Mesendoderm (in vitro differentiated cells): ENCODE measurements around the gene SHISAL1.
A peak's percentile ranks its signal among the peaks of the same experiment; 100 is the strongest.

Experiments
- DNase-seq: peaks from one replicate; pipeline ENCODE4 v3.0.0; 2013
- H2AK5ac ChIP-seq: 2 replicates; pipeline ENCODE4 v1.6.1; 2013; ENCODE audit warnings: low read length, inconsistent platforms
- H2BK120ac ChIP-seq: 2 replicates; pipeline ENCODE4 v1.6.1; 2013; ENCODE audit warnings: low read depth, mild to moderate bottlenecking, low read length, moderate library complexity, mixed read lengths
- H2BK15ac ChIP-seq: replicated peaks from 2 replicates; pipeline ENCODE4 v1.6.1; 2013; ENCODE audit warnings: low read depth, mild to moderate bottlenecking, moderate library complexity
- H2BK5ac ChIP-seq: 2 replicates; pipeline ENCODE4 v1.6.1; 2013; ENCODE audit warnings: low read length, inconsistent platforms
- H3K18ac ChIP-seq: 2 replicates; pipeline ENCODE4 v1.6.1; 2013; ENCODE audit warnings: mild to moderate bottlenecking, low read length, mixed read lengths
- H3K23ac ChIP-seq: one replicate; pipeline ENCODE4 v1.6.1; 2013; ENCODE audit warnings: low read length
- H3K27ac ChIP-seq: 2 replicates; pipeline ENCODE4 v1.5.1; 2013; ENCODE audit warnings: low read depth, mild to moderate bottlenecking, inconsistent platforms, low read length, moderate library complexity
- H3K27me3 ChIP-seq: 2 replicates; pipeline ENCODE4 v1.6.1; 2013; ENCODE audit warnings: low read length, control low read depth, mild to moderate bottlenecking, inconsistent platforms; ENCODE audit not compliant: insufficient read depth, poor library complexity
- H3K36me3 ChIP-seq: 2 replicates; pipeline ENCODE4 v1.6.1; 2013; ENCODE audit warnings: low read length, inconsistent platforms; ENCODE audit not compliant: control insufficient read depth, insufficient read depth
- H3K4ac ChIP-seq: one replicate; pipeline ENCODE4 v1.6.1; 2013; ENCODE audit warnings: low read depth, mild to moderate bottlenecking, low read length, moderate library complexity
- H3K4me1 ChIP-seq: 2 replicates; pipeline ENCODE4 v1.6.1; 2013; ENCODE audit warnings: low read depth, low read length, inconsistent platforms; ENCODE audit not compliant: control insufficient read depth
- H3K4me2 ChIP-seq: 2 replicates; pipeline ENCODE4 v1.6.1; 2013; ENCODE audit warnings: low read length
- H3K4me3 ChIP-seq: 2 replicates; pipeline ENCODE4 v1.5.1; 2013; ENCODE audit warnings: mild to moderate bottlenecking, low read length
- H3K56ac ChIP-seq: one replicate; pipeline ENCODE4 v1.6.1; 2013; ENCODE audit warnings: low read length
- H3K79me1 ChIP-seq: 2 replicates; pipeline ENCODE4 v1.6.1; 2013; ENCODE audit warnings: low read length, inconsistent platforms
- H3K79me2 ChIP-seq: 2 replicates; pipeline ENCODE4 v1.6.1; 2013; ENCODE audit warnings: mild to moderate bottlenecking, low read length; ENCODE audit not compliant: control insufficient read depth, insufficient read depth
- H3K9ac ChIP-seq: 2 replicates; pipeline ENCODE4 v1.6.1; 2013; ENCODE audit warnings: low read length, inconsistent platforms
- H4K5ac ChIP-seq: one replicate; pipeline ENCODE4 v1.6.1; 2013; ENCODE audit warnings: low read length
- H4K8ac ChIP-seq: one replicate; pipeline ENCODE4 v1.6.1; 2013; ENCODE audit warnings: low read depth, mild to moderate bottlenecking, control low read depth, low read length, moderate library complexity
- WGBS: extraction: QIAGEN DNeasy Blood & Tissue Kit; methylation state at CpG from one replicate; pipeline ENCODE4 v1.1.7; 2013; ENCODE audit warnings: low lambda C conversion rate, missing lambda C conversion rate; ENCODE audit not compliant: insufficient coverage; ENCODE audit errors: extremely low coverage; 5-methylcytosine and 5-hydroxymethylcytosine counted together

Gene SHISAL1

DNA sequence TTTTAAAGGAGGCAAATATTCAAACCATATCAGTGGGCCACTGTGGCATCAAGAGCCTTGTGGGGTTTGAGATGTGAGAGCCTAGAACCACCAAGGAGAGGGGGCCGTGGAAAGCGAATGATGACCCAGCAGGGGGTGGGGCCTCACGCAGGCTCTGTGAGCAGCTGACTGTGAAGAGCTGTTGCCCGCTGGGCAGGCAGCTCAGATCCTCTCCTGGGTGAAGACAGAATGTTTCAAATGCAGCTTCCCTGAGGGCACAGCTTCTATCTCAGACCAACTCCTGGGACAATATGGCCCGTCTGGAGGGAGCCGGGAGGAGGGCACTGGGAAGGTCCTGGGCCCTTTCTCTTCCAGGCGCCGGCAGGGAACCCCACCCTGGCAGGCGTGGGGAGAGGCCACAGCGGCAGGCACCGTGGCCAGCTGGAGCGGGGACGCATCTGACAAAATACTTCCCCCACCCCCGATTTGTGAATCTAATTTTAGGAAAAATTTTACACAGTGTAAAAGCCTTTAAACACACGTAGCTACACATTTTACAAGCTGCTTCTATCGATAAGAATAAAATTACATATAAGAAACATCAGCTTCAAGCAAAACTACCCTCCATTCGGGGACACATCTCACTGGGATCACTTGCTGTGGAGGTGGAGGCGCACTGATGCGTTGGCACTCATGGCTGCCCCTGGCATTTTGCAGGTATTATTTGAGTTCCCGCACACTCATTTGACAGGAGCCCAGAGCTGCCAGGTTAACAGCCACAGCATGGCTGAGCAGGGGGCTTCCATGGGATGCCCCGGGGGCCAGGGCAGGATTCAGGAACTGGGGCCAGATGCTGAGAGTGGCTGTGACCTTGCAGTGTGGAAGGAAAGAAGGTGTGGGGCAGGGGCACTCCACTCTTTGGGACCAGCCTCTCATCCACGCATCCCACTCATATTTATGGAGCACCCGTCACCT lies 91.7 kb downstream of the SHISAL1 start:
- no peaks in the 10 kb centered on the region for H3K79me1 ChIP-seq
- no peaks in the 10 kb centered on the region for H3K36me3 ChIP-seq
- no peak overlapping the region for H2AK5ac ChIP-seq
- H3K27ac ChIP-seq: no peak overlapping the region
- no CpG with 5 or more reads among the region's 23 CpGs for WGBS
- H3K27me3 ChIP-seq: no peaks in the 10 kb centered on the region
- H2BK15ac ChIP-seq: no peak overlapping the region
- no peak overlapping the region for H3K4me2 ChIP-seq
- no peak overlapping the region for H3K9ac ChIP-seq
- H3K56ac ChIP-seq: no peak overlapping the region
- peak; percentile 14 for DNase-seq
- H3K4me1 ChIP-seq: no peaks in the 10 kb centered on the region
- H4K8ac ChIP-seq: no peak overlapping the region
- no peak overlapping the region for H3K4ac ChIP-seq
- no peak overlapping the region for H3K23ac ChIP-seq
- H2BK5ac ChIP-seq: no peak overlapping the region
- H3K79me2 ChIP-seq: no peaks in the 10 kb centered on the region
- H4K5ac ChIP-seq: no peak overlapping the region
- no peak overlapping the region for H2BK120ac ChIP-seq
- H3K4me3 ChIP-seq: no peak overlapping the region
- no peak overlapping the region for H3K18ac ChIP-seq

DNA sequence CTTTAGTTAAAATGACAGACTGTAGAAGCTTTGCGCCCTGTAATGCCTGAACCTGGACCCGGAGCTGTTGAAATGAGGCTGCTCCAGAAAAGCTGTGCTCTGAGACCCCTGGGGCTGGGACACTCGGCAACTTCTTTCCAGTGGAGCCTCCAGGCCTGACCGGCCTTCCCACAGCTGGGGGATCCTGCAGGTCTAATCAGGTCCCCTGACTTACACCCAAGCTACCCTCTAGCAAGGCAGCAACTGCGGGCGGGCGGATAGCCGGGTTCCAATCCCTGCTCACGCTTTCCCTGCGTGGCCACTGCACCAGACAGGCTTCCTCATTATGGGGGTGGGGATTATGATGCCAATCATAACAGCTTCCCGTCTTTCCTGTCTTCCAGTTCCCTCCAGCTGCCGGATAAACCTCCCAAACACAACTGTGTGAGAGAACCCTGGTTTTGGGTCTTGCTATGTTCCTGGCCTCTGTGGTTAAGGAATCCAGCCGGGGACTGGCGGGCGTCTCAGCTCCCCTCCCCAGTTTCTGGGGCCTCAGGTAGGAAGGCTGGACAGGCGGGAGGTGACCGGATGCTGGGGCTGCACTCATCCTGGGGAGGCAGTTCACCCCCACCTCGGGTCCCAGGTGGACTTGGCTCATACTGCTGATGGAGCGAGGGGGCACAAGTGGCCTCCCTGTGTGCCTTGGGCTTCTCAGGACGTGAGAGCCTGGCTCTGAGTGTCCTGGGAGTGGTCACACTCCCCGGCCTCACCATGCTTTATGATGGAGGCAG lies 93.5 kb downstream of the SHISAL1 start:
- Histone ChIP-seq H4K8ac (no peak overlapping the region), H3K23ac (no peak overlapping the region), H3K4me3 (no peak overlapping the region), H2AK5ac (no peak overlapping the region), H3K27ac (no peak overlapping the region), H3K36me3 (no peaks in the 10 kb centered on the region), H3K4me2 (no peak overlapping the region), H3K79me1 (no peaks in the 10 kb centered on the region), H2BK120ac (no peak overlapping the region), H3K79me2 (no peaks in the 10 kb centered on the region), H3K4ac (no peak overlapping the region), H2BK5ac (no peak overlapping the region), H3K18ac (no peak overlapping the region), H2BK15ac (no peak overlapping the region), H3K9ac (no peak overlapping the region), H4K5ac (no peak overlapping the region), H3K27me3 (no peaks in the 10 kb centered on the region), H3K56ac (no peak overlapping the region), H3K4me1 (no peaks in the 10 kb centered on the region)
- WGBS: no CpG with 5 or more reads among the region's 21 CpGs
- no peak for DNase-seq

DNA sequence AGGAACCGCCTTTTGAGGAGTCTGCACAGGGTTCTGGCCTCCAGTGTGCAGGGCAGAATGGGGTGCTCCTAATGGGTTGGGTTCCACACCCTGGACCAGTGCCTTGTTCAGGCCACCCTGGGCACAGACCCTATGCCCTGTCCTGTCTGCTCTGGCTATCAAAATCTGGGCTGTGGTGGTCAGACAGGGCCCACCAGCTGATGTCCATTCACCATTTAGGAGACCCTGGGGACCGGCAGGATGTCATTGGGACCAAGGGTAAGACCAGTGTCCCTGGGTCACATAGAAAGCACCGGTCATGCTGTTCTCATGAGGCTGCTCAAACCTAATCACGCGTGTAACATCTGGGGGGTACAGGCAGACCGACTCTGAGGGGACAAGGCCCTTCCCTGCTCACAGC lies 94.7 kb downstream of the SHISAL1 start:
- no CpG with 5 or more reads among the region's 6 CpGs for WGBS
- no peaks in the 10 kb centered on the region for H3K27me3 ChIP-seq
- H3K9ac ChIP-seq: no peak overlapping the region
- H2BK15ac ChIP-seq: no peak overlapping the region
- no peak overlapping the region for H4K5ac ChIP-seq
- DNase-seq: no peak
- H2AK5ac ChIP-seq: no peak overlapping the region
- no peak overlapping the region for H3K4me2 ChIP-seq
- H2BK120ac ChIP-seq: no peak overlapping the region
- no peak overlapping the region for H3K27ac ChIP-seq
- H3K4me3 ChIP-seq: no peak overlapping the region
- no peak overlapping the region for H3K56ac ChIP-seq
- H3K36me3 ChIP-seq: no peaks in the 10 kb centered on the region
- no peaks in the 10 kb centered on the region for H3K79me1 ChIP-seq
- no peak overlapping the region for H4K8ac ChIP-seq
- H3K4me1 ChIP-seq: no peaks in the 10 kb centered on the region
- H3K18ac ChIP-seq: no peak overlapping the region
- H2BK5ac ChIP-seq: no peak overlapping the region
- H3K4ac ChIP-seq: no peak overlapping the region
- H3K79me2 ChIP-seq: no peaks in the 10 kb centered on the region
- H3K23ac ChIP-seq: no peak overlapping the region

DNA sequence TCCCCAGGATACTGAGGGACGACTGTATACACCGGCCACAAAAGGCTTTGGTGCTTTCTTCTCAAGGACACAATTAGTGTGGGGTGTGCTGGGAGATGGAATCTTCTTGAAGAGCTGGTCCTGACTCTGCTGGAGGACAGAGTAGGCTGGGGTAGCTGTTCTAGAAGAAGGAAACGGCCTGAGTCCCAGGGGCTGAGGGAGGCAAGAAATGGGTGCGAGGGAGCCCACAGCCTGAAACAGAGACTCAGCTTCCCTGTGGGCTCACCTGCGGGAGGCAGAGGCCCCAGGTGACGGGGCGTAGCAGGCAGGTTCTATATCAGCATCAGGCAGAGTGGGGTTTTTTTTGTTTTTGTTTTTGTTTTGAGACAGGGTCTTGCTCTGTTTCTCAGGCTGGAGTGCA lies 95.4 kb downstream of the SHISAL1 start:
- no peak overlapping the region for H3K23ac ChIP-seq
- no peak overlapping the region for H3K18ac ChIP-seq
- H4K5ac ChIP-seq: no peak overlapping the region
- no peaks in the 10 kb centered on the region for H3K27me3 ChIP-seq
- H3K4me1 ChIP-seq: no peaks in the 10 kb centered on the region
- H3K4me2 ChIP-seq: no peak overlapping the region
- no peak overlapping the region for H3K56ac ChIP-seq
- no peak overlapping the region for H4K8ac ChIP-seq
- no peak for DNase-seq
- no peak overlapping the region for H3K27ac ChIP-seq
- WGBS: no CpG with 5 or more reads among the region's 7 CpGs
- H2BK5ac ChIP-seq: no peak overlapping the region
- H3K9ac ChIP-seq: no peak overlapping the region
- H3K79me2 ChIP-seq: no peaks in the 10 kb centered on the region
- no peak overlapping the region for H2AK5ac ChIP-seq
- H3K79me1 ChIP-seq: no peaks in the 10 kb centered on the region
- no peak overlapping the region for H3K4ac ChIP-seq
- H2BK15ac ChIP-seq: no peak overlapping the region
- no peaks in the 10 kb centered on the region for H3K36me3 ChIP-seq
- no peak overlapping the region for H2BK120ac ChIP-seq
- no peak overlapping the region for H3K4me3 ChIP-seq

DNA sequence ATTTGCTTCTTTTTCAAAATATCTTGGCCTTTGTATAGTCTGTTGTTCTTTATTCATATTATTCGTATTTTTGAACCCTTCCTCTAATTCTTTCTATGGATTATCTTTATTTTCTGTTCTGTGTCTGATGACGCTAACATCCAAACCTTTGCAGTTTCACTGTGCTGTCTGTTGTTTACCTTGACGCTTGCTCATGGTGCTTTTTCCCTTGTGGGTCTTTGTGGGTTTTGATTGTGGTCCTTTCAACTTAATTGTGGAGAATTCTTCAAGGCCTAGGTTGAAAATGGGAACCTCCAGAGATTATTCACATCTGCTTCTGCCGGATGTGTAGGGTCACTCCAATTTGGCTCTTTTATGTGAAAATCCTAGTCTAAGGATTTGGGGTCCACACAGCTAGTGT lies 97.5 kb downstream of the SHISAL1 start:
- no peaks in the 10 kb centered on the region for H3K79me2 ChIP-seq
- H3K4ac ChIP-seq: no peak overlapping the region
- no peak overlapping the region for H3K18ac ChIP-seq
- no peak overlapping the region for H3K9ac ChIP-seq
- no peaks in the 10 kb centered on the region for H3K79me1 ChIP-seq
- H3K4me2 ChIP-seq: no peak overlapping the region
- no peak overlapping the region for H4K5ac ChIP-seq
- no peaks in the 10 kb centered on the region for H3K27me3 ChIP-seq
- no peak overlapping the region for H2BK120ac ChIP-seq
- DNase-seq: no peak
- H3K23ac ChIP-seq: no peak overlapping the region
- H2BK15ac ChIP-seq: no peak overlapping the region
- no peak overlapping the region for H3K4me3 ChIP-seq
- H2BK5ac ChIP-seq: no peak overlapping the region
- no peak overlapping the region for H2AK5ac ChIP-seq
- no peaks in the 10 kb centered on the region for H3K36me3 ChIP-seq
- WGBS: no CpG with 5 or more reads among the region's 4 CpGs
- no peak overlapping the region for H3K27ac ChIP-seq
- H3K4me1 ChIP-seq: no peaks in the 10 kb centered on the region
- no peak overlapping the region for H3K56ac ChIP-seq
- no peak overlapping the region for H4K8ac ChIP-seq
